Ascending aorta (tissue), 2 donors: ENCODE measurements around the gene GRIP2. TPM values are rescaled to one million over a fixed set of nuclear protein-coding genes. Genes with fewer than 3 reads are reported as not detected.

Experiments
- DNase-seq, 2 donors: peaks; one replicate each; pipeline ENCODE4 v3.0.0-alpha.2; 2019; ENCODE audit warnings: low spot score in 2 of 2
- H3K27ac ChIP-seq, 2 donors: fragments of 200-600 bp; sonication (generic); one replicate each; pipeline ENCODE4 v1.5.1; 2016 to 2017; ENCODE audit warnings: mild to moderate bottlenecking in 1 of 2
- H3K27me3 ChIP-seq: fragments of 200-600 bp; sonication (generic); one replicate; pipeline ENCODE4 v1.5.1; 2017
- H3K36me3 ChIP-seq, 2 donors: fragments of 200-600 bp; sonication (generic); one replicate each; pipeline ENCODE4 v1.5.1; 2016
- H3K4me1 ChIP-seq, 2 donors: fragments of 200-600 bp; sonication (generic); one replicate each; pipeline ENCODE4 v1.5.1; 2016 to 2017; ENCODE audit warnings: mild to moderate bottlenecking in 1 of 2
- H3K4me3 ChIP-seq, 2 donors: fragments of 200-600 bp; sonication (generic); one replicate each; pipeline ENCODE4 v1.5.1; 2016 to 2017; ENCODE audit warnings: mild to moderate bottlenecking in 1 of 2
- H3K9me3 ChIP-seq, 2 donors: fragments of 200-600 bp; sonication (generic); one replicate each; pipeline ENCODE4 v1.5.1; 2016
- intact Hi-C: fragments of 100-400 bp; cut with DNase I; formaldehyde crosslinking; loops from one replicate; pipeline ENCODE4 v1.15.1; 2023
- total RNA-seq: library from RNA; depleted of rRNA; stranded (reverse); fragments of >200 nt; gene quantifications from one replicate; pipeline ENCODE4 v1.1.0, GENCODE V29; 2016
- TF ChIP-seq, protein P1 (sequence below), 3 experiments: fragments of 200-600 bp in 2 of 3; fragments of 450-650 bp in 1 of 3; sonication (generic) in 2 of 3; IDR thresholded peaks; one replicate each; pipeline ENCODE4 v1.5.1; 2016 to 2019; ENCODE audit warnings: antibody characterized with exemption in 3 of 3, mild to moderate bottlenecking in 1 of 3, moderate library complexity in 1 of 3

GRIP2 gene
- total RNA-seq, 1 donor from 2014 or later, result 0.21 TPM

DNA sequence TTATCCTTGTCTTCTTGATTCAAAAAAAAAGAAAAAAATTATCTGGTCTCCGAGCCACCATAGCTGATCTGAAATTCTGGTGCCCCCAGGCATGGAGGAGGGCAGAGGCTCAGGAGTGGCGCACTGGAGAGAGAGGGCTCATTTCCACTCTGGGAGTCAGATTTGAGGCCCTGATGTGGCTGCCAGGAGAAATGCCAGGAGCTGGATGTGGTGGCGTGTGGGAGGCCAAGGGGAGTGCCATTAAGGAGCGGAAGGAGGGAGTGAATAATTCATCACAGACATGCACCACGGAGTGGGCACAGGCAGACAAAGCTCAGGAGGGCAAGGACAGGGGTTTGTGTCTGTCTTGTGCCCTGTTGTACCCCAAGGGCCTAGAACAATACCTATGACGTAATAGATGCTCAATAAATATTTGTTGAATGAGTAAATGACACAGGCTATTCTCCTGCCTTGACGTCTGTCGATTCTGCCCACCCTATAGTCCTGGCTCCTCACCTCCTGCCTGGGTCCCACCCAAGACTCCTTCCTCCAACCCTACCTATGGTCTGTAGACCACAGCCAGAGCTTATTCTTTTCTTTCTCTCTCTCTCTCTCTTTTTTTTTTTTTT is 12.0 kb upstream of the GRIP2 start:
- no peak for DNase-seq
- H3K4me3 ChIP-seq, result no peak overlapping the region
- intact Hi-C loops, result no loop called here
- TF ChIP-seq, protein P1, sequence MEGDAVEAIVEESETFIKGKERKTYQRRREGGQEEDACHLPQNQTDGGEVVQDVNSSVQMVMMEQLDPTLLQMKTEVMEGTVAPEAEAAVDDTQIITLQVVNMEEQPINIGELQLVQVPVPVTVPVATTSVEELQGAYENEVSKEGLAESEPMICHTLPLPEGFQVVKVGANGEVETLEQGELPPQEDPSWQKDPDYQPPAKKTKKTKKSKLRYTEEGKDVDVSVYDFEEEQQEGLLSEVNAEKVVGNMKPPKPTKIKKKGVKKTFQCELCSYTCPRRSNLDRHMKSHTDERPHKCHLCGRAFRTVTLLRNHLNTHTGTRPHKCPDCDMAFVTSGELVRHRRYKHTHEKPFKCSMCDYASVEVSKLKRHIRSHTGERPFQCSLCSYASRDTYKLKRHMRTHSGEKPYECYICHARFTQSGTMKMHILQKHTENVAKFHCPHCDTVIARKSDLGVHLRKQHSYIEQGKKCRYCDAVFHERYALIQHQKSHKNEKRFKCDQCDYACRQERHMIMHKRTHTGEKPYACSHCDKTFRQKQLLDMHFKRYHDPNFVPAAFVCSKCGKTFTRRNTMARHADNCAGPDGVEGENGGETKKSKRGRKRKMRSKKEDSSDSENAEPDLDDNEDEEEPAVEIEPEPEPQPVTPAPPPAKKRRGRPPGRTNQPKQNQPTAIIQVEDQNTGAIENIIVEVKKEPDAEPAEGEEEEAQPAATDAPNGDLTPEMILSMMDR (IDR thresholded peaks at IDR 0.05), result no peak
- no peak overlapping the region for H3K27ac ChIP-seq
- no peaks in the 10 kb centered on the region for H3K36me3 ChIP-seq
- H3K27me3 ChIP-seq, result no peaks in the 10 kb centered on the region
- H3K4me1 ChIP-seq, result no peaks in the 10 kb centered on the region
- H3K9me3 ChIP-seq, result no peaks in the 10 kb centered on the region

DNA sequence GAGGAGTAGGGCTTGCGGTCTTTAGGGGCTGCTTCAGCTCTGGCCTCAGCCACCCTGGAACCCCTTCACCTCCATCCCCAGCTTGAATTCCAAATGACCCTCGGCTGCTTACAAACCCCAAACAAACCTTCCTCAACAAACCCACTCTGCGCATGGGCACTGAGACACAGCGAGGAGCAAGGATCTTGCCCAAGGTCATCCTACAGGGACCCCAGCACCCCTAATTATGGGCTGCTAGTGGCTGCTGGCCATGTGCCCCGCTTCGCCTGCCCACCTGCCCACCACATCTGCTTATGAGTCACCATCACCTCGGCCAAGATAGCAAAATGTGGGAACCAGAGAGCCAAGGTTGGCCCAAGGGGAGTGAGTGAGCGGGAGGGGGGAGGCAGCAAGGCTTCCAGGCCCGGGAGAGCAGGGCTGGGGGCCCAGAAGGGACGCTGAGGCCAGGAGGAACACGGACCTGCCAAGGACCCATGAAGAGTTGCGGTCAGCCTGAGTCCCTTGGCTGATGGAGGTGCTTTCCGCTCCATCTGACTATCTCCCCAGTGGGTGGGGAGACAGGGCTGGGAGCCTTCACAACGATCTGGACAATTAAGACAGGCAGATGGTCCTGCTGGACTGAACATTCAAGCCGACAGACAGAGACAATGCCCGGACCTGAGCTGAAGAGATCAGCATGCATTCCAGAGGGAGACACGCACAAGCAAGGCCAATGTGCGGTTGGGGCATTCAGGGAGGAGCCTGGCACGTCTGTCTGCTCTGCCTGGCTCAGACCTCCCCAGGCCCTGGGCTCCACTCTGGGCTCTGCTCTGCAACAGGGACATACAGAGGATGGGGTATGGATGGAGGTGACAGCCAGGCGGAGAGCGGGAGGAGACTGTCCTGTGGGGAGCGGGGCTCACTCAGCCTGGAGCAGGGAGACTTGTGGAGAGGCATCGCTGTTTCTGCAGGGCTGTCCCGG is 10.8 kb upstream of the GRIP2 start:
- TF ChIP-seq, protein P1 (IDR thresholded peaks at IDR 0.05), result no peak
- H3K27ac ChIP-seq, result no peak overlapping the region
- H3K4me1 ChIP-seq, result no peaks in the 10 kb centered on the region
- no peak overlapping the region for H3K4me3 ChIP-seq
- H3K36me3 ChIP-seq, result no peaks in the 10 kb centered on the region
- DNase-seq, result no peak
- intact Hi-C loops, result no loop called here
- H3K9me3 ChIP-seq, result no peaks in the 10 kb centered on the region
- no peaks in the 10 kb centered on the region for H3K27me3 ChIP-seq

DNA sequence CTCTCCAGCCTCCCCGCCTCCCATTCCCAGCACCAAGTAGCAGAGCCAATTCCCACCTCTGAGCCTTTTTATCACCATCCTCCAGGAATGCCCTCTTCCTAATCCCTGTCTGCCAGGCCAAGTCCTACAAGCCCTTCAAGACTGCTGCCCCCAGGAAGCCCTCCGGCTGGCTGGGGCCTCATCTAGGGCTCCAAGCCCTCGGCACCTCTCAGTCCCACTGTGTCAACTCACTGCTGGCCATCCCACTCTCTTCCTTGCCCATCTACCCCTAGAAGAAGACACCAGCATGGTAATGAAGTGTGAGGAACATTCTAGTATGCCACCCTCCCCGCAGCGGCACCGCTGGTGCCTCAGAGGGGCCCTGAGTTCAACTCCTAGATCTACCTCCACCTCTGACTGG is 10.0 kb upstream of the GRIP2 start:
- Histone ChIP-seq H3K27ac (no peak overlapping the region), H3K4me3 (no peak overlapping the region), H3K36me3 (no peaks in the 10 kb centered on the region), H3K27me3 (no peaks in the 10 kb centered on the region), H3K4me1 (no peaks in the 10 kb centered on the region), H3K9me3 (no peaks in the 10 kb centered on the region)
- DNase-seq, result no peak
- intact Hi-C loops, result no loop called here
- TF ChIP-seq, protein P1 (IDR thresholded peaks at IDR 0.05), result no peak

DNA sequence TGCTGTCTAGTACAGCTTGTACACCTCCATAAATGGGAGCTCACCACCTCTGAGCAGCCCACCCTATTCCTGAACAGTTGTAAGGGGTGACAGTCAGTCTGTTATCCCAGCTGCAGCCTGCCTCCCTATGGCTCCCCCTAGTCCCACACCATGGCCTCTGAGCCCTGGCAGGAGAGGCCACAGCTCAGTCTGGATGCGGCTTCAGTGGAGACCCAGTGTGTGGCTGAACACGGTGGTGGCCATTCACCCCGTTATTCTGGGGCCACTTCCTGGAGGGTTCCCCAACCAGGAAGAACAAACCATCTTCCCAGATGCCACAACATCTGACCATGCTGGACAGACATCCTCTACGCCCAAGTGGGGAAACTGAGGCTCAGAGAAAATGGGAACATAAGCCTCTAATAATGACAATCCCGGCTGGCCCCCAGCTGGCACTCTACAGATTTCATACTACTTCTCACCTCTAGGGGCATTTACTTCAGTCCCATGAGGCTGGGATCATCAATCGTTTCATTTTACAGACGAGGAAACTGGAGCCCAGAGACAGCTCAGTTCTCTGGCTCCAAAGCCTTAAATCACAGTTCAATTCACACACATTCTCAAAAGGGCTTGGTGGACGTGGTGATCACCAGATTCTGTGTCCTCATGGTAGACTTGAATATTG is 9.2 kb upstream of the GRIP2 start:
- Histone ChIP-seq H3K4me3 (no peak overlapping the region), H3K4me1 (no peaks in the 10 kb centered on the region), H3K27ac (no peak overlapping the region), H3K27me3 (no peaks in the 10 kb centered on the region), H3K9me3 (no peaks in the 10 kb centered on the region), H3K36me3 (no peaks in the 10 kb centered on the region)
- TF ChIP-seq, protein P1 (IDR thresholded peaks at IDR 0.05), result no peak
- intact Hi-C loops, result loop anchor here (10.0 kb wide), 1 partner anchor 285 kb away; no protein-coding TSS in a partner anchor
- DNase-seq, result no peak

DNA sequence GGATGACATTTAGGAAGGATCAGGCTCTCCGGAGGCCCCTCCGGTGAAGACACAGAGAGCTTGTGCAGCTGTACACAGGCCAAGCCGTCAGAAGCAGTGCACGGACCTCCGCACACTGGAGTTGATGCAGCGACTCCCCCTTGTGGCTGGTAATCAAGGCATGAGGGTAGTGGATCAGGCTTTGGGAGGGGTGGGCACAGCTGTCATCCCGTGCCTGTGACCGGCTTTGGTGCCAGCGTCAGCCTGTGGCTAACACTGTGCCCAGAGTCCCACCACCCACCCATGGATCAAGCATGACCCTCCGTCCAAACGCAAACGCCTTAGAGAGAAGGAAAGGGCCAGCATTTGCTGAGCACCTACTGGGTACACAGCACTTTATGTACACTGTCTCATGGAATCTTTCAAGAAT is 8.2 kb upstream of the GRIP2 start:
- Histone ChIP-seq H3K27me3 (no peaks in the 10 kb centered on the region), H3K9me3 (no peaks in the 10 kb centered on the region), H3K27ac (no peak overlapping the region), H3K4me3 (no peak overlapping the region), H3K4me1 (no peaks in the 10 kb centered on the region), H3K36me3 (no peaks in the 10 kb centered on the region)
- TF ChIP-seq, protein P1 (IDR thresholded peaks at IDR 0.05), result peak; percentile 47 to 70 (median 50)
- no peak for DNase-seq
- intact Hi-C loops, result loop anchor here (1.0 to 10.0 kb wide), 2 partner anchors 39 to 284 kb away; no protein-coding TSS in a partner anchor
